Colonic mucosa (tissue), 4 donors: ENCODE data around the gene RNF150. TPM values are rescaled to one million over a fixed set of nuclear protein-coding genes. Genes with fewer than 3 reads are reported as not detected.

Source experiments
- DNase-seq: peaks from one replicate; pipeline ENCODE4 v3.0.0-alpha.2; 2020
- H3K27ac ChIP-seq: fragments of 200-600 bp; one replicate; pipeline ENCODE4 v1.8.0; 2021
- H3K27me3 ChIP-seq: fragments of 200-600 bp; one replicate; pipeline ENCODE4 v1.8.0; 2021
- H3K36me3 ChIP-seq: fragments of 200-600 bp; one replicate; pipeline ENCODE4 v1.8.0; 2021
- H3K4me1 ChIP-seq: fragments of 200-600 bp; one replicate; pipeline ENCODE4 v1.8.0; 2021; ENCODE audit warnings: mild to moderate bottlenecking
- H3K4me3 ChIP-seq: fragments of 200-600 bp; one replicate; pipeline ENCODE4 v1.8.0; 2021
- H3K9ac ChIP-seq, 2 donors: one replicate each; pipeline ENCODE4 v1.7.0; 2013; ENCODE audit warnings: control low read depth in 2 of 2, low read depth in 2 of 2, low read length in 2 of 2
- H3K9me3 ChIP-seq: fragments of 200-600 bp; one replicate; pipeline ENCODE4 v1.8.0; 2021
- CTCF ChIP-seq: fragments of 200-600 bp; IDR thresholded peaks from one replicate; pipeline ENCODE4 v1.8.0; 2022; ENCODE audit warnings: antibody characterized with exemption, mild to moderate bottlenecking
- intact Hi-C: fragments of 100-400 bp; cut with DNase I; formaldehyde crosslinking; loops from one replicate; pipeline ENCODE4 v1.14.1; 2022
- total RNA-seq, 2 donors: library from RNA; stranded (reverse); fragmentation: NEBNext Ultra II Directional in 1 of 2; extraction: Animal tissue kit (Norgen Biotek cat#: 25700) in 1 of 2; gene quantifications; one replicate each; pipeline ENCODE4 v1.2.1, GENCODE V29; 2021
- donor health status: healthy.
- donor health status: DM: no; HTN: no; CAD: no.
- donor health status: DM: no; HTN: no; CAD: no.

Gene RNF150
- total RNA-seq, 2 donors from 2014 or later = 0.86 to 6.9 TPM

GRCh38 chr4:140935254-140935653, 198.0 kb downstream of the RNF150 start:
- no peak for TF ChIP-seq CTCF
- DNase-seq = no peak
- H3K9me3 ChIP-seq = no peaks in the 10 kb centered on the region
- intact Hi-C loops = no loop called here
- H3K4me1 ChIP-seq = no peaks in the 10 kb centered on the region
- no peaks in the 10 kb centered on the region for H3K27me3 ChIP-seq
- no peaks in the 10 kb centered on the region for H3K36me3 ChIP-seq
- no peak overlapping the region for H3K9ac ChIP-seq
- H3K4me3 ChIP-seq = no peak overlapping the region
- H3K27ac ChIP-seq = no peak overlapping the region

- Histone ChIP-seq H3K4me1 (no peaks in the 10 kb centered on the region), H3K27ac (no peak overlapping the region), H3K9ac (no peak overlapping the region), H3K4me3 (no peak overlapping the region), H3K27me3 (no peaks in the 10 kb centered on the region), H3K36me3 (no peaks in the 10 kb centered on the region), H3K9me3 (no peaks in the 10 kb centered on the region)
- intact Hi-C loops = no loop called here
- no peak for TF ChIP-seq CTCF
- no peak for DNase-seq
Observed at GRCh38 chr4:140932501-140933045, 200.7 kb downstream of the RNF150 start.

DNA sequence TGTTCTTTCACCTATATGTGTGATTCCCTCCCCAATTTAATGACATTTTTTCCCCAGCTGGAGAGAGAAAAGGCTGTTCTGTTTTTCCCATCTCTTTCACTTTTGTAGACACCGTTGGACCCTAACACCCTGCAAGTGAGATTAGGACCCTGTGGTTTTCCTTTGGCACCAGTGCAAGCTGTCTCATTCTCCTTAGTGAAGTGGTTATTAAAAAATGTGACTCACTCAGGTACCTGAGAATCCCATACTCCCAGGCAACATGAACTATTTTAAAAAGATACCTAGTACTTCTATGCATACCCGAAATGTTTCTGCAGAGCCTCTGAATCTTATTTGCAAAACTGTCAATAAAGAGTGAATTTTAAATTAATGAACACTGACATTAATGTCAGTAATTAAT, 201.4 kb downstream of the RNF150 start:
- DNase-seq = no peak
- H3K9me3 ChIP-seq = no peaks in the 10 kb centered on the region
- no peak overlapping the region for H3K9ac ChIP-seq
- TF ChIP-seq CTCF = no peak
- no peak overlapping the region for H3K27ac ChIP-seq
- intact Hi-C loops = no loop called here
- no peaks in the 10 kb centered on the region for H3K27me3 ChIP-seq
- H3K4me3 ChIP-seq = no peak overlapping the region
- no peaks in the 10 kb centered on the region for H3K36me3 ChIP-seq
- H3K4me1 ChIP-seq = no peaks in the 10 kb centered on the region

DNA sequence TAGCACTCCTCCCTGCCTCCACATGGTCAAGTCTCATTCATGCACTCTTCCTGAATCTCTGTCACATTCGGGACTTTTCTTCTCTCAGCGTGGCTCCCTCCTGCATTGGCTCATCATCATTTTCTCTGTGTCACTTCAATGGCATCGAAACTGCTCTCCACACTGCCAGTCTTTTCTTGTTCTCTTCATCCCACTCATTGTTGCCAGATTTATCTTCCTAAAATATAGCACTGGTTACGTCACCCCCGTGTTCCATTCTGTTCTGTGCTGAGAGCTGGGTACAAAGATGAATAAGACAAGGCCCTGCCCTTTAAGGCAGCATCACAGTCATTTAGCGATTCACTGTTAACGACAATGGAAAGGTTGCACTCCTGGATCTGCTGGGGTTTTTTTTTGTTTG, 202.7 kb downstream of the RNF150 start:
- H3K27me3 ChIP-seq = no peaks in the 10 kb centered on the region
- intact Hi-C loops = no loop called here
- TF ChIP-seq CTCF = no peak
- no peak overlapping the region for H3K9ac ChIP-seq
- no peaks in the 10 kb centered on the region for H3K9me3 ChIP-seq
- H3K4me3 ChIP-seq = no peak overlapping the region
- no peak overlapping the region for H3K27ac ChIP-seq
- no peaks in the 10 kb centered on the region for H3K36me3 ChIP-seq
- no peaks in the 10 kb centered on the region for H3K4me1 ChIP-seq
- no peak for DNase-seq

GRCh38 chr4:140930011-140930410, 203.3 kb downstream of the RNF150 start:
- TF ChIP-seq CTCF = no peak
- H3K4me3 ChIP-seq = no peak overlapping the region
- no peaks in the 10 kb centered on the region for H3K9me3 ChIP-seq
- H3K36me3 ChIP-seq = no peaks in the 10 kb centered on the region
- H3K27me3 ChIP-seq = no peaks in the 10 kb centered on the region
- H3K4me1 ChIP-seq = no peaks in the 10 kb centered on the region
- intact Hi-C loops = no loop called here
- H3K27ac ChIP-seq = no peak overlapping the region
- DNase-seq = no peak
- H3K9ac ChIP-seq = no peak overlapping the region
